ENCODE results near the gene CACFD1. TPM values are rescaled to one million over a fixed set of nuclear protein-coding genes. Genes with fewer than 3 reads are reported as not detected.
A peak's percentile ranks its signal among the peaks of the same experiment; 100 is the strongest.

Gene CACFD1
- total and polyA plus RNA-seq, 2 experiments from 2014 or later = 5.8 to 18.2 TPM

- no peaks in the 10 kb centered on the region for H4K20me1 ChIP-seq (replicated peaks; ENCODE audit: insufficient read depth)
- no peak overlapping the region for H3K4me3 ChIP-seq
- no peaks in the 10 kb centered on the region for H3F3A ChIP-seq (replicated peaks; ENCODE audit: low read depth)
- Mint-ChIP-seq H3K27me3 (ENCODE audit: insufficient read depth, low read depth, poor library complexity) (peaks cover 6% of the 10 kb centered on the region), H3K4me1 (no peaks in the 10 kb centered on the region), H3K27ac (no peak overlapping the region), H3K4me3 (no peak overlapping the region), H3K9me3 (no peaks in the 10 kb centered on the region; the same call in 2 of the 3 replicates), H3K36me3 (ENCODE audit: low read depth) (no peaks in the 10 kb centered on the region)
- DNase-seq (ENCODE audit: low spot score) (peak; percentile 37), ATAC-seq (peak; percentile 59)
- no peaks in the 10 kb centered on the region for H3K27me3 ChIP-seq (ENCODE audit: insufficient read depth)
- no peak overlapping the region for H3K27ac ChIP-seq (ENCODE audit: low read depth)
- TF ChIP-seq POLR2AphosphoS5 (IDR thresholded peaks at IDR 0.05; ENCODE audit: low read depth) (no peak), ZNF331 (CRISPR knock-in tag; IDR thresholded peaks at IDR 0.05; ENCODE audit: low read depth) (no peak), ZNF462 (CRISPR knock-in tag; IDR thresholded peaks at IDR 0.05) (no peak), CTCF (conservative IDR thresholded peaks at IDR 0.05; ENCODE audit: low read depth in 2 of 2) (peak; percentile 38 to 63; a peak in 3 of 4 replicates)
- no peaks in the 10 kb centered on the region for H3K79me2 ChIP-seq (replicated peaks; ENCODE audit: insufficient read depth)
- no peaks in the 10 kb centered on the region for H3K9me2 ChIP-seq (ENCODE audit: insufficient read depth)
- no peak overlapping the region for H3K4me2 ChIP-seq
- H2AFZ ChIP-seq = no peak overlapping the region
- H3K36me3 ChIP-seq (ENCODE audit: insufficient read depth) = no peaks in the 10 kb centered on the region
- H3K4me1 ChIP-seq (ENCODE audit: insufficient read depth) = no peaks in the 10 kb centered on the region
Measured at GRCh38 chr9:133437753-133438531, 21.8 kb upstream of the CACFD1 start.

Data from GM23338 (cell line).